ENCODE data around the gene PHRF1. TPM values are rescaled to one million over a fixed set of nuclear protein-coding genes. Genes with fewer than 3 reads are reported as not detected.

PHRF1 gene
- total RNA-seq, 1 experiment from 2014 or later: 43.9 TPM

- intact Hi-C loops (cut with micrococcal nuclease; ENCODE audit: unreplicated experiment): no loop called here
- Mint-ChIP-seq H3K4me1 (ENCODE audit: low read depth, unreplicated experiment) (peaks cover 15% of the 10 kb centered on the region), H3K27ac (ENCODE audit: unreplicated experiment) (no peak overlapping the region), H3K27me3 (ENCODE audit: insufficient read depth, unreplicated experiment) (no peaks in the 10 kb centered on the region), H3K36me3 (ENCODE audit: insufficient read depth, unreplicated experiment) (peaks cover 96% of the 10 kb centered on the region), H3K9me3 (ENCODE audit: unreplicated experiment) (no peaks in the 10 kb centered on the region), H3K4me3 (ENCODE audit: unreplicated experiment) (no peak overlapping the region)
- no peaks in the 10 kb centered on the region for H3K9me3 ChIP-seq
- H3K27me3 ChIP-seq (replicated peaks; ENCODE audit: control insufficient read depth, insufficient read depth, low read length): no peaks in the 10 kb centered on the region
- BruUV-seq (replicated peaks): no TSS peak
- peaks cover 9% of the 10 kb centered on the region for H3K4me1 ChIP-seq
- no peak overlapping the region for H3K4me3 ChIP-seq (ENCODE audit: low read depth, low read length)
- no peak for DNase-seq
- no peak for TF ChIP-seq CTCF (IDR thresholded peaks at IDR 0.05; ENCODE audit: insufficient read depth in 1 of 2, low read depth in 1 of 2, low read length in 1 of 2, severe bottlenecking in 1 of 2, unreplicated experiment in 1 of 2)
- ChIA-PET CTCF (no interaction called here), POLR2A (no interaction called here)
- H3K36me3 ChIP-seq (ENCODE audit: control insufficient read depth, insufficient read depth, low read length): peaks cover 7% of the 10 kb centered on the region
These were observed 16.2 kb downstream of the PHRF1 start for GRCh38 chr11:592501-592900.

- Histone ChIP-seq H3K9me3 (no peaks in the 10 kb centered on the region), H3K36me3 (ENCODE audit: control insufficient read depth, insufficient read depth, low read length) (peaks cover 7% of the 10 kb centered on the region), H3K4me3 (ENCODE audit: low read depth, low read length) (no peak overlapping the region), H3K4me1 (peaks cover 5% of the 10 kb centered on the region; the same call in 1 of the 2 replicates), H3K27me3 (replicated peaks; ENCODE audit: control insufficient read depth, insufficient read depth, low read length) (no peaks in the 10 kb centered on the region)
- Mint-ChIP-seq H3K9me3 (ENCODE audit: unreplicated experiment) (no peaks in the 10 kb centered on the region), H3K4me1 (ENCODE audit: low read depth, unreplicated experiment) (peaks cover 11% of the 10 kb centered on the region), H3K4me3 (ENCODE audit: unreplicated experiment) (no peak overlapping the region), H3K27ac (ENCODE audit: unreplicated experiment) (no peak overlapping the region), H3K27me3 (ENCODE audit: insufficient read depth, unreplicated experiment) (no peaks in the 10 kb centered on the region), H3K36me3 (ENCODE audit: insufficient read depth, unreplicated experiment) (peaks cover 96% of the 10 kb centered on the region)
- ChIA-PET CTCF (no interaction called here), POLR2A (no interaction called here)
- DNase-seq: no peak
- TF ChIP-seq CTCF (IDR thresholded peaks at IDR 0.05; ENCODE audit: insufficient read depth in 1 of 2, low read depth in 1 of 2, low read length in 1 of 2, severe bottlenecking in 1 of 2, unreplicated experiment in 1 of 2): no peak
- BruUV-seq (replicated peaks): no TSS peak
- intact Hi-C loops (cut with micrococcal nuclease; ENCODE audit: unreplicated experiment): no loop called here
These were observed 16.6 kb downstream of the PHRF1 start for GRCh38 chr11:592918-593317.

GRCh38 chr11:593347-593746 lies 17.1 kb downstream of the PHRF1 start:
- H3K4me3 Mint-ChIP-seq (ENCODE audit: unreplicated experiment): no peak overlapping the region
- Histone ChIP-seq H3K36me3 (ENCODE audit: control insufficient read depth, insufficient read depth, low read length) (peaks cover 7% of the 10 kb centered on the region), H3K4me1 (peaks cover under 1% of the 10 kb centered on the region; the same call in 1 of the 2 replicates), H3K27me3 (replicated peaks; ENCODE audit: control insufficient read depth, insufficient read depth, low read length) (no peaks in the 10 kb centered on the region), H3K4me3 (ENCODE audit: low read depth, low read length) (no peak overlapping the region), H3K9me3 (no peaks in the 10 kb centered on the region)
- intact Hi-C loops (cut with micrococcal nuclease; ENCODE audit: unreplicated experiment): no loop called here
- no peaks in the 10 kb centered on the region for H3K27me3 Mint-ChIP-seq (ENCODE audit: insufficient read depth, unreplicated experiment)
- no peaks in the 10 kb centered on the region for H3K9me3 Mint-ChIP-seq (ENCODE audit: unreplicated experiment)
- no peak overlapping the region for H3K27ac Mint-ChIP-seq (ENCODE audit: unreplicated experiment)
- no peak for TF ChIP-seq CTCF (IDR thresholded peaks at IDR 0.05; ENCODE audit: insufficient read depth in 1 of 2, low read depth in 1 of 2, low read length in 1 of 2, severe bottlenecking in 1 of 2, unreplicated experiment in 1 of 2)
- ChIA-PET POLR2A (no interaction called here), CTCF (no interaction called here)
- no TSS peak for BruUV-seq (replicated peaks)
- H3K4me1 Mint-ChIP-seq (ENCODE audit: low read depth, unreplicated experiment): peaks cover 7% of the 10 kb centered on the region
- DNase-seq: no peak
- H3K36me3 Mint-ChIP-seq (ENCODE audit: insufficient read depth, unreplicated experiment): peaks cover 94% of the 10 kb centered on the region

Measured in Caco-2 (cell line).